ENCODE measurements around the gene PGM1.

- TF ChIP-seq, protein P1, sequence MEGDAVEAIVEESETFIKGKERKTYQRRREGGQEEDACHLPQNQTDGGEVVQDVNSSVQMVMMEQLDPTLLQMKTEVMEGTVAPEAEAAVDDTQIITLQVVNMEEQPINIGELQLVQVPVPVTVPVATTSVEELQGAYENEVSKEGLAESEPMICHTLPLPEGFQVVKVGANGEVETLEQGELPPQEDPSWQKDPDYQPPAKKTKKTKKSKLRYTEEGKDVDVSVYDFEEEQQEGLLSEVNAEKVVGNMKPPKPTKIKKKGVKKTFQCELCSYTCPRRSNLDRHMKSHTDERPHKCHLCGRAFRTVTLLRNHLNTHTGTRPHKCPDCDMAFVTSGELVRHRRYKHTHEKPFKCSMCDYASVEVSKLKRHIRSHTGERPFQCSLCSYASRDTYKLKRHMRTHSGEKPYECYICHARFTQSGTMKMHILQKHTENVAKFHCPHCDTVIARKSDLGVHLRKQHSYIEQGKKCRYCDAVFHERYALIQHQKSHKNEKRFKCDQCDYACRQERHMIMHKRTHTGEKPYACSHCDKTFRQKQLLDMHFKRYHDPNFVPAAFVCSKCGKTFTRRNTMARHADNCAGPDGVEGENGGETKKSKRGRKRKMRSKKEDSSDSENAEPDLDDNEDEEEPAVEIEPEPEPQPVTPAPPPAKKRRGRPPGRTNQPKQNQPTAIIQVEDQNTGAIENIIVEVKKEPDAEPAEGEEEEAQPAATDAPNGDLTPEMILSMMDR (IDR thresholded peaks at IDR 0.05 in 2 of 3, conservative IDR thresholded peaks at IDR 0.05 in 1 of 3; ENCODE audit: insufficient read depth in 2 of 3, low read depth in 1 of 3, low read length in 3 of 3), result no peak
- TF ChIP-seq, protein P2, sequence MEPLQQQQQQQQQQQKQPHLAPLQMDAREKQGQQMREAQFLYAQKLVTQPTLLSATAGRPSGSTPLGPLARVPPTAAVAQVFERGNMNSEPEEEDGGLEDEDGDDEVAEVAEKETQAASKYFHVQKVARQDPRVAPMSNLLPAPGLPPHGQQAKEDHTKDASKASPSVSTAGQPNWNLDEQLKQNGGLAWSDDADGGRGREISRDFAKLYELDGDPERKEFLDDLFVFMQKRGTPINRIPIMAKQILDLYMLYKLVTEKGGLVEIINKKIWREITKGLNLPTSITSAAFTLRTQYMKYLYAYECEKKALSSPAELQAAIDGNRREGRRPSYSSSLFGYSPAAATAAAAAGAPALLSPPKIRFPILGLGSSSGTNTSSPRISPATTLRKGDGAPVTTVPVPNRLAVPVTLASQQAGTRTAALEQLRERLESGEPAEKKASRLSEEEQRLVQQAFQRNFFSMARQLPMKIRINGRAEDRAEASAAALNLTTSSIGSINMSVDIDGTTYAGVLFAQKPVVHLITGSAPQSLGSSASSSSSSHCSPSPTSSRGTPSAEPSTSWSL (CRISPR knock-in tag; IDR thresholded peaks at IDR 0.05; ENCODE audit: borderline replicate concordance), result no peak
Measured at GRCh38 chr1:63626222-63626621, 33.0 kb downstream of the PGM1 start.

Data from K562 (cell line).